GM18870 (cell line): ENCODE measurements around the gene CLDN22.

Experiments used
- ATAC-seq: cut with Tn5 transposase; IDR thresholded peaks from one replicate; pipeline ENCODE4 v1.9.1; 2021; ENCODE audit warnings: moderate library complexity; ENCODE audit not compliant: unreplicated experiment

The CLDN22 gene

DNA sequence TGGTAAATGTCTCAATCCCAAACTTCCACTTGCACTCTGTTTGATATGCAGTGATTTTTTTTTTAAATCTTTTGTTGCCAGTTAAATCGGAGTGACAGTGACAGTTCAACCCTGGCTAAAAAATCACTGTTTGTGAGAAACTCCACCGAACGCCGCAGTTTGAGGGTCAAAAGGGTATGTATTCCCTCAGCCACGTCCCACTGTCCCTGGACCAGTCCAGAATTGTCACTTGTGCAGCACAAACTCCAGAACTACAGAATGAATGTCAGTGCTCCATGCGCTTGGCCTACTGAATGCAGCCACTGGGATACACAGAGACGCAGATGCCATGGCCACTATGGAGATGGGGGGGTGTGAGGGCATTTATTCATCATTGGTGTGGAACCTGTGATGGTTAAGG, 34.2 kb downstream of the CLDN22 start:
- no peak for ATAC-seq

DNA sequence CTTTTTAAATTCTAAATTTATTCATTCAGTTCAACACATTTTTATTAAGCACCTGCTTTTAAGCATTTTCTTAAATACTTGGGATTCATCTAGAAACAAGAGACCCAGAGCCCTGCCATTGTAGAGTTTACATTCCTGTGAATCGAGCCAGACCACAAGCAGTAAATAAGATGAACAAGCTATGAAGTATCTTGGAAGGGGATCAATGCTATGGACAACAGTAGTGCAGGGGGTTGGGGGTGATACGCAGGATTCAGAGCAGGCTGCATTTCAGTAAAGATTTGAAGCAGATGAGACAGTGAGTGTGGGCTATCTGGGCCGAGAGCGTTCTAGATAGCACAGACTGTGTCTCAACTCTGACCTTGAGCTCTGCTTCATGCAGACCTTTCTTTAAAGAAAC, 35.1 kb downstream of the CLDN22 start:
- no peak for ATAC-seq

DNA sequence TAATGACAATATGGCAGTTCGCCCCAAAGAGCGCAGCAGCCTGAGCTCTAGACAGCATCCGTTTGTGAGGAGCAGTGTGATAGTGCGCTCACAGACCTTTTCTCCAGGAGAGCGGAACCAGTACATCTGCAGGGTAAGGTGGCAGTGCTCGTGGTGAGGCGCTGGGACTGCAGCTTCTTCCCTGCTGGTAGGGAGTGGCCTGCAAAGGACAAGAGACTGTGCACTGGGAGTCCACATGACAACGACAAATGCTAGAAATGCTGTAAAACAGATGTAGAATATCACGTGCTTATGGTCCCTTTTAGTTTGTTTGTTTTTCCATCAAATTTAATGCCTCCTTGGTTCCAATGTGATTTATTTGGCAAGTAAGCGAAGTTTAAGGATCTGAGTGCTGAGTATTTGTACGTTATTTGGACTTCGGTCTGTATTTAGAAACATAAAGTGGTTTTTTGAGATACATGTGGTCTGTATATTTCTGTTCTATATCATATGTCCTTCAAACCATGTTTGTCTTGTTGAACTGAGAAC, 35.8 kb downstream of the CLDN22 start:
- no peak for ATAC-seq

DNA sequence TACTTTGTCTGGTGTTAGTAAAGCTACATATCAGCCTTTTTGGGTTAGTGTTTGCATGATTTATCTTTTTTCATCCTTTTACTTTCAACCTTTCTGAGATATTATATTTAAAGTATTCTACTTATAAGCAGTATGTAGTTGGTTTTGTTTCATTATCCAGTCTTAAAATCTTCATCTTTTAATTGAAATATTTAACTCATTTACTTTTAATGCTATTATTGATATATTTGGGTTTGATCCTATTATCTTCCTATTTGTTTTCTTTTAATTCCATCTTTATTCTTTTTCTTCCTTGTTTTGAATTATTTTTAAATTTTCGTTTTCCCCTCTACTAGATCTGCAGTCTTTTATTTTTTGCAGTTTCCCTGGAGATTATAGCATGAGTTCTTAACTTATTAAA, 44.0 kb downstream of the CLDN22 start:
- ATAC-seq, result no peak

GRCh38 chr4:183272384-183272783, 47.7 kb downstream of the CLDN22 start:
- no peak for ATAC-seq

GRCh38 chr4:183268556-183268955, 51.5 kb downstream of the CLDN22 start:
- ATAC-seq, result no peak
